Measurements from ENCODE around the gene PPP1R12C. TPM values are rescaled to one million over a fixed set of nuclear protein-coding genes. Genes with fewer than 3 reads are reported as not detected.

PPP1R12C gene
- total RNA-seq, 4 donors from 2014 or later, result 113 to 512 (median 193) TPM

DNA sequence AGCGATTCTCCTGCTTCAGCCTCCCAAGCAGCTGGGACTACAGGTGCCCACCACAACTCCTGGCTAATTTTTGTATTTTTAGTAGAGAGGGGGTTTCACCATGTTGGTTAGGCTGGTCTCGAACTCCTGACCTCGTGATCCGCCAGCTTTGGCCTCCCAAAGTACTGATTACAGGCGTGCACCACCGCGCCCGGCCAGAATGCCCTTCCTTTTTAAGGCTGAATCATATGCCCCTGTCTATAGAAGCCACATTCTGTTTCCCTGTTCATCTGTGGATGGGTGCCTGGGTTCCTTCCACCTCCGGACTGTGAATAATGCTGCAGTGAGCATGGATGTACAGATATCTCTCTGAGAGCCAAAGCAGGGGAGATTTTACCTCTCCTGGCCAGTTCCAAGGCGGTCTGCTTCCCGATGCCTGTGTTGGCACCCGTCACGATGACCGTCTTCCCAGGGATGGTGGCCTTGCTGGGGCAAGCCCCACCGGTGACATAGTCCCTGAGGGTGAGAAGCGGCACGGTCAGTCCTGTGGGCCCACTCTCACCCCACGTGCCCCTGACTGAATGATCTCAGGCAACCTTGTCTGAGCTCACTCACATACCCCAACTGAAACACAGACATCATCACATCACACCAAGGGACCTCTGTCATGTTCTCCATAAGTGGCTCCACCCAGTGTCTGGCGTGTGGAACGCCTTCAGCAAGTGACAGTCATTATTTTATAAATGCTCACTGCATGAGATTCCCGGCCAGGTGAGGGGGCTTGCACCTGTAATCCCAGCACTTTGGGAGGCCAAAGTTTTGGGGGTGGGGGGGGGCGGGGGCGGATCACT lies 58.4 kb downstream of the PPP1R12C start:
- peaks cover 0 to 50% (median 0%) of the 10 kb centered on the region in 3 donors for H3K36me3 ChIP-seq

DNA sequence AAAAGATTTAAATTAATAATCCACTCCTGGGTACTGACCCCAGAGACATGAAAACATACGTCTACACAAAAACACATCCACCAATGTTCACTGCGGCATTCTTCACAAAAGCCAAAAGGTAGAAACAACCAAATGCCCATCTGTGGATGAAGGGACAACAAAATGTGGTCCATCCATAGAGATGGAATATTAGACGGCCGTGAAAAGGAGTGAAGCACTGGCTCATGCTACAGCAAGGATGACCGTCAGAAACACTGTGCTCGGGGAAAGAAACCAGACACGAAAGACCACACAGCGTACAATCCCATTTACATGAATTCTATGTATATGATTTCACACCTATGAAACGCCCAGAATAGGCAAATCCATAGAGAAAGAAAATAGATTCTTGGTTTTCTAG lies 60.6 kb downstream of the PPP1R12C start:
- no peaks in the 10 kb centered on the region for H3K9me3 ChIP-seq
- H3K4me1 ChIP-seq, result peaks cover 0 to 6% (median 2%) of the 10 kb centered on the region in 4 donors
- H3K36me3 ChIP-seq, result peaks cover 0 to 60% (median 0%) of the 10 kb centered on the region in 3 donors
- H3K27me3 ChIP-seq, result no peaks in the 10 kb centered on the region
- no peak overlapping the region for H3K4me3 ChIP-seq
- H3K27ac ChIP-seq, result no peak overlapping the region
- TF ChIP-seq POLR2A (IDR thresholded peaks at IDR 0.05), result no peak
- TF ChIP-seq, protein P1, sequence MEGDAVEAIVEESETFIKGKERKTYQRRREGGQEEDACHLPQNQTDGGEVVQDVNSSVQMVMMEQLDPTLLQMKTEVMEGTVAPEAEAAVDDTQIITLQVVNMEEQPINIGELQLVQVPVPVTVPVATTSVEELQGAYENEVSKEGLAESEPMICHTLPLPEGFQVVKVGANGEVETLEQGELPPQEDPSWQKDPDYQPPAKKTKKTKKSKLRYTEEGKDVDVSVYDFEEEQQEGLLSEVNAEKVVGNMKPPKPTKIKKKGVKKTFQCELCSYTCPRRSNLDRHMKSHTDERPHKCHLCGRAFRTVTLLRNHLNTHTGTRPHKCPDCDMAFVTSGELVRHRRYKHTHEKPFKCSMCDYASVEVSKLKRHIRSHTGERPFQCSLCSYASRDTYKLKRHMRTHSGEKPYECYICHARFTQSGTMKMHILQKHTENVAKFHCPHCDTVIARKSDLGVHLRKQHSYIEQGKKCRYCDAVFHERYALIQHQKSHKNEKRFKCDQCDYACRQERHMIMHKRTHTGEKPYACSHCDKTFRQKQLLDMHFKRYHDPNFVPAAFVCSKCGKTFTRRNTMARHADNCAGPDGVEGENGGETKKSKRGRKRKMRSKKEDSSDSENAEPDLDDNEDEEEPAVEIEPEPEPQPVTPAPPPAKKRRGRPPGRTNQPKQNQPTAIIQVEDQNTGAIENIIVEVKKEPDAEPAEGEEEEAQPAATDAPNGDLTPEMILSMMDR (IDR thresholded peaks at IDR 0.05), result no peak
- no peak for DNase-seq

More for the DNA sequence above, 58.4 kb downstream of the PPP1R12C start:
- H3K4me1 ChIP-seq, result peaks cover 0 to 11% (median 8%) of the 10 kb centered on the region in 4 donors
- no peak for TF ChIP-seq POLR2A (IDR thresholded peaks at IDR 0.05)
- TF ChIP-seq, protein P1 (IDR thresholded peaks at IDR 0.05), result no peak
- no peaks in the 10 kb centered on the region for H3K27me3 ChIP-seq
- no peak overlapping the region for H3K4me3 ChIP-seq
- H3K27ac ChIP-seq, result no peak overlapping the region
- DNase-seq, result no peak
- H3K9me3 ChIP-seq, result peaks cover 0 to 7% (median 0%) of the 10 kb centered on the region in 4 donors

DNA sequence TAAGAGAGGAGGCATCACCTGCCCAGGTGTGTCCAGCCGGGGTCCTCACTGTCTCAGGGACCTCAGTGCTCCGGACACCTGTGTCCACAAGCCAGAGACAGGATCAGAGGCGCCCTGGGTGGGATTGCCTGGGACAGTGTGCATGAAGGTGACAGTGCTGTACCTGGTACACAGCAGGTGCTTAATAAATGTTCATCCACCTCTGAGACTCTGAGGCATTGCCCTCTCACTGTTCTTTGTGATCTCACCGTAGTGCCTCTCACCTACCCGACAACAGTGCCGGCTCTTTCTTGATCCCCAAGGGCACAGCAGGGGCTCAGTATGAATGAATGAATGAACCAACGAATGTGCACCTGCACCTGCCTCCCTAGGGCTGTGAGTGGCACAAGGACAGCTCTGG lies 63.7 kb downstream of the PPP1R12C start:
- peaks cover 0 to 78% (median 0%) of the 10 kb centered on the region in 3 donors for H3K36me3 ChIP-seq

DNA sequence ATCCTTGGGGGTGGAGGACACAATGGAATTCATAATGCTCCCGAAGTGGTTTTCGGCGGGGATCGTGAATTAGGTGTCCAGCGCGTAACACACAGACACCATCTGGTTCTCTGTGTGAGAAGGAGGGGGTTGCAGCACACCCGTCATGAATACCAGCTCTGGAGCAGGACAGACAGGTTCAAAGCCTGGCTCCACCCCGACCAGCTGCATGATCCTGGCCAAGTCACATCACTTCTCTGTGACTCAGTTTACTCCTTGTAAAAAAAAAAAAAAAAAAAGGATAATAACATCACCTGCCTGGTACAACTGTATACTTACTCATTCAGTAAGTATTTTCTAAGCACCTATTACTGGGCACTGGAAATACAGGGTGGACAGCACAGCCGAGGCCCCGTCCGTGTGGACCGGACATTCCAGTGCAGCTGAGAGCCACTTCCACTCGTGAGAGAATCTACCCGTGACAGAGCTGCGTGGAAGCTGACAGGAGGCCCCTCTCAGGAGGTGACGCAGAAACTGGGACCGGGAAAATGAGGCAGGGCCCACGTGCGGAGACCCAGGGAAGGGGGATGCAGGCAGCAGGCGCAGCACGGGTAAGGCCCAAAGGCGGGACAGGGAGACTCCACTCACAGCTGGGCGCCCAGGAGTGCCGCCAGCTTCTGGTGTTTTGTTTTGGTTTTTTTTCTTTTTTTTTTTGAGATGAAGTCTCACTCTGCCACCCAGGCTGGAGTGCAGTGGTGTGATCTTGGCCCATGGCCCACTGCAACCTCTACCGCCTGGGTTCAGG lies 66.5 kb downstream of the PPP1R12C start:
- Histone ChIP-seq H3K4me1 (no peaks in the 10 kb centered on the region), H3K27me3 (no peaks in the 10 kb centered on the region), H3K36me3 (peaks cover 0 to 80% (median 0%) of the 10 kb centered on the region in 3 donors), H3K4me3 (no peak overlapping the region), H3K27ac (no peak overlapping the region), H3K9me3 (no peaks in the 10 kb centered on the region)
- no peak for TF ChIP-seq POLR2A (IDR thresholded peaks at IDR 0.05)
- TF ChIP-seq, protein P1 (IDR thresholded peaks at IDR 0.05), result no peak
- DNase-seq, result no peak

More for the DNA sequence above, 63.7 kb downstream of the PPP1R12C start:
- Histone ChIP-seq H3K4me1 (no peaks in the 10 kb centered on the region), H3K4me3 (no peak overlapping the region), H3K27me3 (no peaks in the 10 kb centered on the region), H3K9me3 (no peaks in the 10 kb centered on the region), H3K27ac (no peak overlapping the region)
- TF ChIP-seq POLR2A (IDR thresholded peaks at IDR 0.05), result no peak
- TF ChIP-seq, protein P1 (IDR thresholded peaks at IDR 0.05), result no peak
- no peak for DNase-seq

DNA sequence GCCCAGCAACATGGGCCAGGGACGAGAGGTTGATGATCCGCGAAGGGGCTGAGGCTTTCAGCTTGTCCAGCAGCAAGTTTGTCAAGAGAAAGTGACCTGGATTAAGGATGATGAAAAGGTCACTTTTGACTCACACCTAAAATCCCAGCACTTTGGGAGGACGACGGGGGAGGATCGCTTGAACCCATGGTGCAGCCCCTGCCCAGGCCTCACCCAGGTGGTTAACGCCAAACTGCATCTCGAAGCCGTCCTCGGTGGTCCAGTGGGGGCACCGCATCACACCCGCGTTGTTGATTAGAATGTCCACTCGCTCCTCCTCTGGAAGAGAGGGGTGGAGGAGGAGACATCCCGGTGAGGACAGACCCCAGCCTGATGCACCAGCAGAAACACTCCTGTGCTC lies 69.0 kb downstream of the PPP1R12C start:
- peaks cover 0 to 76% (median 0%) of the 10 kb centered on the region in 3 donors for H3K36me3 ChIP-seq
- no peak for DNase-seq
- H3K4me3 ChIP-seq, result no peak overlapping the region
- H3K4me1 ChIP-seq, result no peaks in the 10 kb centered on the region
- H3K27me3 ChIP-seq, result no peaks in the 10 kb centered on the region
- H3K27ac ChIP-seq, result no peak overlapping the region
- TF ChIP-seq, protein P1 (IDR thresholded peaks at IDR 0.05), result no peak
- TF ChIP-seq POLR2A (IDR thresholded peaks at IDR 0.05), result no peak
- no peaks in the 10 kb centered on the region for H3K9me3 ChIP-seq

Data from Peyer's patch (tissue), 4 donors.